ENCODE results near the gene RABGEF1. TPM values are rescaled to one million over a fixed set of nuclear protein-coding genes. Genes with fewer than 3 reads are reported as not detected.
"Not testable (repeated sequence)": the region's sequence is repeated elsewhere in the genome, so short reads cannot be mapped to it uniquely, and the experiment has no call there.

The RABGEF1 gene
- total RNA-seq, 4 donors from 2014 or later = 31.0 to 55.1 (median 47.9) TPM

DNA sequence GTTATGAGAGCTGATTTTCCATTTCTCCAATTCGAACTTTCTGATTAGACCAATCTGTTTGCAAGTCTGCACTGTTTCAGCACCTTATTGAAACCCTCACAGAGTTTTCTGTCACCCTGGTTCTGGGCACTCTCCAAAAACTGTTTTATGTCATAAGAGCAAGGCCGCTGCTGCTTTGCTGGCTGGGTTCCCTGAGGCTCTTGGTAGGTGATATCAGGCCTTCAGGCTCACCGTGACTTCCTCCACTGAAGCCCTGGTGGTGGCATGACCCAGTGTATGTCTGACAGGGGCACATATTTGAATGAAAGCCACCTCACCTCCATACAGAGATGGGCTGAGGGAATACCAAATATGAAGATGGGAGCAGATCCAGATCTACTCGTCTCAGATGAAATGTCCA is 8.3 kb downstream of the RABGEF1 start:
- H3K27ac ChIP-seq = peak overlapping the region in 2 of 3 donors; percentile 25 to 55
- intact Hi-C loops (cut with DNase I) = no loop called here
- H3K27me3 ChIP-seq = no peaks in the 10 kb centered on the region
- H3K4me3 ChIP-seq (replicated peaks in 1 of 3) = no peak overlapping the region
- no peaks in the 10 kb centered on the region for H3K36me3 ChIP-seq
- H3K9me3 ChIP-seq = no peaks in the 10 kb centered on the region
- H3K4me1 ChIP-seq = peaks cover 34 to 35% of the 10 kb centered on the region in 2 donors
- WGBS, 2 donors = 33 to 46% methylated on average over 4 of the region's 4 CpGs
- TF ChIP-seq, protein P1, sequence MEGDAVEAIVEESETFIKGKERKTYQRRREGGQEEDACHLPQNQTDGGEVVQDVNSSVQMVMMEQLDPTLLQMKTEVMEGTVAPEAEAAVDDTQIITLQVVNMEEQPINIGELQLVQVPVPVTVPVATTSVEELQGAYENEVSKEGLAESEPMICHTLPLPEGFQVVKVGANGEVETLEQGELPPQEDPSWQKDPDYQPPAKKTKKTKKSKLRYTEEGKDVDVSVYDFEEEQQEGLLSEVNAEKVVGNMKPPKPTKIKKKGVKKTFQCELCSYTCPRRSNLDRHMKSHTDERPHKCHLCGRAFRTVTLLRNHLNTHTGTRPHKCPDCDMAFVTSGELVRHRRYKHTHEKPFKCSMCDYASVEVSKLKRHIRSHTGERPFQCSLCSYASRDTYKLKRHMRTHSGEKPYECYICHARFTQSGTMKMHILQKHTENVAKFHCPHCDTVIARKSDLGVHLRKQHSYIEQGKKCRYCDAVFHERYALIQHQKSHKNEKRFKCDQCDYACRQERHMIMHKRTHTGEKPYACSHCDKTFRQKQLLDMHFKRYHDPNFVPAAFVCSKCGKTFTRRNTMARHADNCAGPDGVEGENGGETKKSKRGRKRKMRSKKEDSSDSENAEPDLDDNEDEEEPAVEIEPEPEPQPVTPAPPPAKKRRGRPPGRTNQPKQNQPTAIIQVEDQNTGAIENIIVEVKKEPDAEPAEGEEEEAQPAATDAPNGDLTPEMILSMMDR (IDR thresholded peaks at IDR 0.05) = peak in 2 of 6 experiments; percentile 8 to 34
- no peak for TF ChIP-seq POLR2A (IDR thresholded peaks at IDR 0.05)
- DNase-seq = peak; percentile 78 to 84

DNA sequence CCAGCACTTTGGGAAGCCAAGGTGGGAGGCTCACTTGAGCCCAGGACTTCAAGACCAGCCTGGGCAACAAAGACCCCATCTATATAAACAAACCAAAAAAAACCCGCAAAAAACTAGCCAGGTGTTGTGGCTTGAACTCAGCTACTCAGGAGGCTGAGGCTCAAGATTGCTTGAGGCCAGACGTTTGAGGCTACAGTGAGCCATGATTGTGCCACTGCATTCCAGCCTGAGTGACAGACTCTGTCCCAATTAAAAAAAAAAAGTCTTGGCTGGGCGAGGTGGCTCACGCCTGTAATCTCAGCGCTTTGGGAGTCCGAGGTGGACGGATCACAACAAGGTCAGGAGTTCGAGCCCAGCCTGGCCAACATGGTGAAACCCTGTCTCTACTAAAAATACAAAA is 11.4 kb downstream of the RABGEF1 start:
- peaks cover 27 to 34% of the 10 kb centered on the region in 2 donors for H3K4me1 ChIP-seq
- H3K4me3 ChIP-seq (replicated peaks in 1 of 3) = no peak overlapping the region
- no peak for DNase-seq
- 92 to 96% methylated on average over 8 of the region's 8 CpGs for WGBS, 2 donors
- H3K27me3 ChIP-seq = no peaks in the 10 kb centered on the region
- H3K27ac ChIP-seq = no peak overlapping the region
- H3K9me3 ChIP-seq = no peaks in the 10 kb centered on the region
- no peak for TF ChIP-seq POLR2A (IDR thresholded peaks at IDR 0.05)
- TF ChIP-seq, protein P1 (IDR thresholded peaks at IDR 0.05) = no peak
- no peaks in the 10 kb centered on the region for H3K36me3 ChIP-seq
- intact Hi-C loops (cut with DNase I) = no loop called here

DNA sequence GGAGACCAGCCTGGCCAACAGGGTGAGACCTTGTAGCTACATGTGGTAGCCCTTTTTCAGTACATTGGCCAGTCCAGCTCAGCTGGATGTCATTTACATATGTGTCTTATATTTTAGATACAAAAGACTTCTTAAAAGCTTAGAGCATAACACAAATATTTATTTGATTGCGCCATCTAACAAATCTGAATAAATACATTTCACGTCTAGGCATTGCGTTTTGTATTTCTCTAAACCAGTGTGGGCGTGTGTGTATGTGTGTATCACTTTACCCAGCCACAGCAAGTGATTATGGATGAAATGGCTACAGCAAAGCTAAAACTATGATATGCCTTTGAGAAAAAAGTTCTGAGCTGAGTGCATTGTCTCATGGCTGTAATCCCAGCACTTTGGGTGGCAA is 14.0 kb downstream of the RABGEF1 start:
- H3K9me3 ChIP-seq = no peaks in the 10 kb centered on the region
- no peak for DNase-seq
- H3K27ac ChIP-seq = no peak overlapping the region
- H3K36me3 ChIP-seq = no peaks in the 10 kb centered on the region
- intact Hi-C loops (cut with DNase I) = no loop called here
- H3K4me3 ChIP-seq (replicated peaks in 1 of 3) = no peak overlapping the region
- H3K27me3 ChIP-seq = no peaks in the 10 kb centered on the region
- 98% methylated on average over 4 of the region's 4 CpGs for WGBS, 2 donors
- no peak for TF ChIP-seq POLR2A (IDR thresholded peaks at IDR 0.05)
- TF ChIP-seq, protein P1 (IDR thresholded peaks at IDR 0.05) = no peak
- peaks cover 9 to 19% of the 10 kb centered on the region in 2 donors for H3K4me1 ChIP-seq

DNA sequence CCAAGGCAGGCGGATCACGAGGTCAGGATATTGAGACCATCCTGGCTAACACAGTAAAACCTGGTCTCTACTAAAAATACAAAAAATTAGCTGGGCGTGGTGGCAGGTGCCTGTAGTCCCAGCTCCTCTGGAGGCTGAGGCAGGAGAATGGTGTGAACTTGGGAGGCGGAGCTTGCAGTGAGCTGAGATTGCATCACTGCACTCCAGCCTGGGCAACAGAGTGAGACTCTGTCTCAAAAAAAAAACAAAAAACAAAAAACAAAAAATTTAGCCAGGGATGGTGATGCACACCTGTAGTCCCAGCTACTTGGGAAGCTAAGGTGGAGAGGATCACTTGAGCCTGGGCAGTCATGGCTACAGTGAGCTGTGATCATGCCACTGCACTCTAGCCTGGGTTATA is 14.5 kb downstream of the RABGEF1 start:
- H3K27ac ChIP-seq; H3K9me3 ChIP-seq; H3K36me3 ChIP-seq; DNase-seq; intact Hi-C loops (cut with DNase I); H3K4me3 ChIP-seq (replicated peaks in 1 of 3); H3K27me3 ChIP-seq: not testable (repeated sequence)
- H3K4me1 ChIP-seq = peaks cover 5 to 19% of the 10 kb centered on the region in 2 donors
- 97 to 98% methylated on average over 4 of the region's 4 CpGs for WGBS, 2 donors

DNA sequence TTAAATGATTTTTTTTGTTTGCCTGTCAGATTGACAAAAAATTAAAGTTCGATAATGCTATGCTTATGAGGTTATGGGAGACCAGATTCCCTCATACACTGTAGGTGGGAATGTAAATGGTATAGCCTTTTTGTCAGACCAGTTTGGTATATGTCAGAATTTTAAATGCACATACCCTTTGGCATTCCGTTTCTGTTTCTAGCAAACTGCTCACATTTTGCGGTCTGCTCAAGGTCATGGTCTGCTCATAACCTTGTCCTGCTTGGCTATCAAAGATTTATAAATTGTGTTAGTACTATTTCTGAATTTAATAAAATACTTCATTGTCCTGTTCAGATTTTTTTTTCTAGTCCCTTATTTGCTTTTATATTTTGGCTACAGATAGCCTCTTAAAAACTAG is 15.7 kb downstream of the RABGEF1 start:
- intact Hi-C loops (cut with DNase I); H3K9me3 ChIP-seq; H3K27ac ChIP-seq; DNase-seq; H3K4me3 ChIP-seq (replicated peaks in 1 of 3); H3K36me3 ChIP-seq; H3K27me3 ChIP-seq: not testable (repeated sequence)
- 92% methylated on average over 3 of the region's 3 CpGs for WGBS, 2 donors
- H3K4me1 ChIP-seq = peaks cover 0 to 17% of the 10 kb centered on the region in 2 donors

DNA sequence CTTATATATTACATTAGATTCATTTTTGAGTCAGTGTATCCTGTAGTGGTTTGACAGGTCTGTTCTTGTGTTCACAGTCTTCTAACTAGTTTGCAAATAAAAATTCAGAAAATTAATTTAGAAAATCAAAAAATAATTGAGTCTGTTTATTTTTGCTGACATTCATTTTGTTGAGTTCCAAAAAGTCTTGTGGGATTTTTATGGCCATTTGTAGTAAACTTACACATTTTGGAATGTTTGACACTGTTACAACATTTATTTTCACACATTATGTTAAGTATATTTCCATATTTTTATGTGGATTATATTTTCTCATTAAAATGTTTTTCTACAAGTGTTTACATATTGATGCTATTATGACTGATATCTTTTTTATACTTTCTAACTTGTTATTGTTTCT is 16.4 kb downstream of the RABGEF1 start:
- Histone ChIP-seq H3K9me3 (no peaks in the 10 kb centered on the region), H3K4me1 (peaks cover 0 to 17% of the 10 kb centered on the region in 2 donors)
- intact Hi-C loops (cut with DNase I) = no loop called here

More for the DNA sequence above, 16.4 kb downstream of the RABGEF1 start:
- no peak for DNase-seq
- H3K4me3 ChIP-seq (replicated peaks in 1 of 3) = no peak overlapping the region
- H3K36me3 ChIP-seq = no peaks in the 10 kb centered on the region
- no peak overlapping the region for H3K27ac ChIP-seq
- no peak for TF ChIP-seq POLR2A (IDR thresholded peaks at IDR 0.05)
- TF ChIP-seq, protein P1 (IDR thresholded peaks at IDR 0.05) = no peak
- H3K27me3 ChIP-seq = no peaks in the 10 kb centered on the region
